IMR-90 (cell line): ENCODE data around the gene CSNK1D. TPM values are rescaled to one million over a fixed set of nuclear protein-coding genes. Genes with fewer than 3 reads are reported as not detected.

ENCODE experiments used
- ATAC-seq: fragments of 200-7000 bp; cut with Tn5 transposase; 2 replicates; pipeline ENCODE4 v1.9.1; 2020; ENCODE audit warnings: low read depth, mild to moderate bottlenecking, moderate library complexity
- BruUV-seq: library from RNA; stranded (reverse); fragments of 400-500 nt; replicated peaks from 2 replicates; lab custom pipeline; 2021; lab: Mats Ljungman, UMichigan
- CTCF ChIA-PET: fragments of 300-600 bp; formaldehyde crosslinking; extraction: SDS; loops from one replicate; lab custom pipeline; 2021; ENCODE audit warnings: antibody characterized with exemption; lab: Yijun Ruan, JAX
- POLR2A ChIA-PET: fragments of 300-600 bp; sonication (Branson Sonifier 250); formaldehyde crosslinking; loops from one replicate; lab custom pipeline; 2022; ENCODE audit warnings: antibody characterized with exemption; ENCODE audit not compliant: unreplicated experiment; lab: Charles Lee
- DNase-seq: peaks from one replicate; pipeline ENCODE4 v3.0.0; 2013
- H2AFZ ChIP-seq: replicated peaks from 2 replicates; pipeline ENCODE3; 2013; ENCODE audit warnings: low read length, mild to moderate bottlenecking; ENCODE audit not compliant: poor library complexity
- H2AK5ac ChIP-seq: 2 replicates; pipeline ENCODE4 v1.6.1; 2013; ENCODE audit warnings: low read depth, low read length, inconsistent platforms
- H2AK9ac ChIP-seq: replicated peaks from 2 replicates; pipeline ENCODE3; 2013; ENCODE audit warnings: mild to moderate bottlenecking, low read depth, low read length, moderate library complexity; ENCODE audit not compliant: poor library complexity
- H2BK120ac ChIP-seq: 2 replicates; pipeline ENCODE4 v1.6.1; 2013; ENCODE audit warnings: low read depth, low read length, inconsistent platforms
- H2BK15ac ChIP-seq: 3 replicates; pipeline ENCODE4 v1.6.1; 2013; ENCODE audit warnings: low read depth, low read length, inconsistent platforms
- H2BK20ac ChIP-seq: 2 replicates; pipeline ENCODE4 v1.6.1; 2013; ENCODE audit warnings: low read depth, mild to moderate bottlenecking, inconsistent platforms, low read length, moderate library complexity
- H2BK5ac ChIP-seq: 2 replicates; pipeline ENCODE4 v1.6.1; 2013; ENCODE audit warnings: mild to moderate bottlenecking, low read depth, low read length, inconsistent platforms; ENCODE audit not compliant: poor library complexity, severe bottlenecking
- H3K14ac ChIP-seq: replicated peaks from 2 replicates; pipeline ENCODE4 v1.6.1; 2013; ENCODE audit warnings: low read depth, low read length, inconsistent platforms
- H3K18ac ChIP-seq: 2 replicates; pipeline ENCODE4 v1.6.1; 2013; ENCODE audit warnings: low read depth, low read length, control low read depth
- H3K23ac ChIP-seq: 2 replicates; pipeline ENCODE4 v1.6.1; 2013; ENCODE audit warnings: low read depth, low read length, inconsistent platforms
- H3K27ac ChIP-seq: 2 replicates; pipeline ENCODE4 v1.5.1; 2013; ENCODE audit warnings: mild to moderate bottlenecking, control low read depth, low read length; ENCODE audit not compliant: insufficient read depth
- H3K27me3 ChIP-seq: 2 replicates; pipeline ENCODE4 v1.6.1; 2013; ENCODE audit warnings: low read length; ENCODE audit not compliant: control insufficient read depth, insufficient read depth
- H3K36me3 ChIP-seq: 2 replicates; pipeline ENCODE4 v1.6.1; 2013; ENCODE audit warnings: low read length, mixed read lengths; ENCODE audit not compliant: control insufficient read depth, insufficient read depth
- H3K4ac ChIP-seq: 2 replicates; pipeline ENCODE4 v1.6.1; 2013; ENCODE audit warnings: low read depth, low read length, inconsistent platforms
- H3K4me1 ChIP-seq: 2 replicates; pipeline ENCODE4 v1.6.1; 2013; ENCODE audit warnings: low read length, mixed read lengths; ENCODE audit not compliant: control insufficient read depth, insufficient read depth
- H3K4me2 ChIP-seq: 2 replicates; pipeline ENCODE4 v1.6.1; 2013; ENCODE audit warnings: low read depth, mild to moderate bottlenecking, control low read depth, low read length, moderate library complexity
- H3K4me3 ChIP-seq: 2 replicates; pipeline ENCODE4 v1.5.1; 2013; ENCODE audit warnings: low read depth, mild to moderate bottlenecking, control low read depth, low read length, moderate library complexity; ENCODE audit not compliant: insufficient read depth
- H3K56ac ChIP-seq: 2 replicates; pipeline ENCODE4 v1.6.1; 2013; ENCODE audit warnings: low read length, inconsistent platforms; ENCODE audit not compliant: insufficient read depth; ENCODE audit errors: extremely low read depth
- H3K79me1 ChIP-seq, 2 experiments: 2 replicates each; pipeline ENCODE4 v1.6.1; 2013; ENCODE audit warnings: low read length in 2 of 2, inconsistent platforms in 1 of 2, low read depth in 1 of 2
- H3K9ac ChIP-seq: 2 replicates; pipeline ENCODE4 v1.6.1; 2013; ENCODE audit warnings: low read depth, low read length, control low read depth
- H3K9me1 ChIP-seq: 2 replicates; pipeline ENCODE4 v1.6.1; 2013; ENCODE audit warnings: low read length, inconsistent platforms; ENCODE audit not compliant: insufficient read depth
- H3K9me3 ChIP-seq: 2 replicates; pipeline ENCODE4 v1.6.1; 2013; ENCODE audit warnings: low read length; ENCODE audit not compliant: control insufficient read depth, insufficient read depth
- H4K20me1 ChIP-seq: 2 replicates; pipeline ENCODE4 v1.6.1; 2013; ENCODE audit warnings: low read length, inconsistent platforms; ENCODE audit not compliant: insufficient read depth
- H4K5ac ChIP-seq: 2 replicates; pipeline ENCODE4 v1.6.1; 2013; ENCODE audit warnings: mild to moderate bottlenecking, low read depth, low read length, control low read depth
- H4K8ac ChIP-seq, 2 experiments: 2 replicates each; pipeline ENCODE4 v1.6.1; 2013; ENCODE audit warnings: low read depth in 2 of 2, low read length in 2 of 2, control low read depth in 1 of 2, inconsistent platforms in 1 of 2
- H4K91ac ChIP-seq: 2 replicates; pipeline ENCODE4 v1.6.1; 2013; ENCODE audit warnings: low read depth, low read length, inconsistent platforms; ENCODE audit not compliant: insufficient read depth
- BHLHE40 ChIP-seq: fragments of 150-350 bp; IDR thresholded peaks from 2 replicates; pipeline ENCODE4 v1.6.1; 2016; ENCODE audit warnings: mild to moderate bottlenecking, low read depth, low read length
- CEBPB ChIP-seq: IDR thresholded peaks from 2 replicates; pipeline ENCODE4 v1.6.1; 2012; ENCODE audit warnings: low read depth, low read length, improper control_type of control experiment
- CHD1 ChIP-seq: IDR thresholded peaks from 2 replicates; pipeline ENCODE4 v1.6.1; 2012; ENCODE audit warnings: low read depth, low read length, improper control_type of control experiment
- MAFK ChIP-seq: IDR thresholded peaks from 2 replicates; pipeline ENCODE4 v1.6.1; 2012; ENCODE audit warnings: low read depth, low read length, improper control_type of control experiment
- MAZ ChIP-seq: IDR thresholded peaks from 2 replicates; pipeline ENCODE4 v1.6.1; 2012; ENCODE audit warnings: low read depth, mild to moderate bottlenecking, low read length, improper control_type of control experiment, moderate library complexity, borderline replicate concordance
- MXI1 ChIP-seq: IDR thresholded peaks from 2 replicates; pipeline ENCODE4 v1.6.1; 2012; ENCODE audit warnings: low read depth, mild to moderate bottlenecking, low read length, moderate library complexity, borderline replicate concordance
- NFE2L2 ChIP-seq: fragments of 150-350 bp; IDR thresholded peaks from 2 replicates; pipeline ENCODE4 v1.6.1; 2016; ENCODE audit warnings: low read depth, mild to moderate bottlenecking, low read length
- POLR2A ChIP-seq: IDR thresholded peaks from 2 replicates; pipeline ENCODE4 v1.6.1; 2012; ENCODE audit warnings: mild to moderate bottlenecking, low read depth, low read length
- RAD21 ChIP-seq: IDR thresholded peaks from 2 replicates; pipeline ENCODE4 v1.6.1; 2012; ENCODE audit warnings: low read length, improper control_type of control experiment
- RCOR1 ChIP-seq: IDR thresholded peaks from 2 replicates; pipeline ENCODE4 v1.6.1; 2012; ENCODE audit warnings: mild to moderate bottlenecking, low read length, improper control_type of control experiment; ENCODE audit not compliant: insufficient replicate concordance
- USF2 ChIP-seq: fragments of 150-350 bp; IDR thresholded peaks from 2 replicates; pipeline ENCODE4 v1.6.1; 2017; ENCODE audit warnings: mild to moderate bottlenecking, antibody characterized with exemption, low read length, low read depth
- WGBS, 2 experiments: methylation state at CpG; one replicate each; pipeline versions ENCODE4 v1.1.5 to v1.1.7; 2013; ENCODE audit warnings: missing lambda C conversion rate in 2 of 2; ENCODE audit not compliant: insufficient read length in 1 of 2; ENCODE audit errors: extremely low coverage in 2 of 2; 5-methylcytosine and 5-hydroxymethylcytosine counted together
- dilution Hi-C: fragments of 300-500 bp; cut with HindIII; formaldehyde crosslinking; loops from one replicate; pipeline ENCODE4 v1.14.3; 2018; ENCODE audit warnings: low sequenced_read_pairs; ENCODE audit not compliant: unreplicated experiment
- in situ Hi-C: fragments of 300-500 bp; cut with MboI; formaldehyde crosslinking; loops from 3 replicates; pipeline ENCODE4 v1.14.3; 2019; ENCODE audit warnings: low sequenced_read_pairs, inconsistent platforms, mixed read lengths
- intact Hi-C: fragments of 100-400 bp; cut with micrococcal nuclease; formaldehyde crosslinking; loops from 2 replicates; pipeline ENCODE4 v1.10.0; 2022
- polyA plus RNA-seq, 3 experiments: library from polyadenylated mRNA; depleted of rRNA; stranded (reverse); fragments of >200 nt; gene quantifications; 2 replicates each; pipeline ENCODE4 v1.2.3, GENCODE V29; 2012; ENCODE audit warnings: low replicate concordance in 1 of 3
- total RNA-seq: library from RNA; depleted of rRNA; stranded (reverse); fragments of >200 nt; gene quantifications from 2 replicates; pipeline ENCODE4 v1.2.3, GENCODE V29; 2012

The CSNK1D gene
- total and polyA plus RNA-seq, 2 of the 4 experiments (the other 2 are of a cell fraction), result 47.1 to 186 TPM

- Histone ChIP-seq H3K9ac (no peak overlapping the region), H2BK20ac (no peak overlapping the region), H3K23ac (no peak overlapping the region), H2AFZ (no peak overlapping the region), H4K5ac (no peak overlapping the region), H3K79me1 (peaks cover 33 to 77% of the 10 kb centered on the region in 2 experiments), H3K27me3 (no peaks in the 10 kb centered on the region), H4K20me1 (peaks cover 82% of the 10 kb centered on the region), H3K27ac (no peak overlapping the region), H2AK5ac (no peak overlapping the region), H3K4me1 (no peaks in the 10 kb centered on the region), H2BK5ac (no peak overlapping the region), H3K56ac (no peak overlapping the region), H2BK15ac (no peak overlapping the region), H3K4me2 (no peak overlapping the region), H3K18ac (no peak overlapping the region), H2BK120ac (no peak overlapping the region), H3K4me3 (no peak overlapping the region), H3K36me3 (peaks cover 69% of the 10 kb centered on the region), H4K8ac (no peak overlapping the region), H3K14ac (no peak overlapping the region), H4K91ac (no peak overlapping the region), H3K9me1 (peaks cover 23% of the 10 kb centered on the region), H3K9me3 (no peaks in the 10 kb centered on the region), H3K4ac (no peak overlapping the region), H2AK9ac (no peak overlapping the region)
- 100% methylated on average over 1 of the region's 5 CpGs; no CpG with 5 or more reads in 1 of the 2 experiments for WGBS, 2 experiments
- DNase-seq (no peak), ATAC-seq (no peak)
- in situ Hi-C loops, result no loop called here
- intact Hi-C loops, result no loop called here
- POLR2A ChIA-PET, result no interaction called here
- CTCF ChIA-PET, result no interaction called here
- no TSS peak for BruUV-seq
- dilution Hi-C loops, result no loop called here
- TF ChIP-seq RCOR1 (no peak), USF2 (no peak), MAZ (no peak), RAD21 (no peak), MXI1 (no peak), BHLHE40 (no peak), MAFK (no peak), NFE2L2 (no peak), POLR2A (no peak), CEBPB (no peak), CHD1 (no peak)
Measured at GRCh38 chr17:82258555-82258954, 14.9 kb downstream of the CSNK1D start.
